ENCODE data around the gene KIF18B.

KIF18B gene

GRCh38 chr17:44947461-44948314 is at the start of gene KIF18B:
Gene KIF18B (minus strand): TSS chr17:44947773. CDS start chr17:44936344, 11,429 bp downstream.
- peak; percentile 88 for DNase-seq

- DNase-seq: no peak
Measured at GRCh38 chr17:44996304-44996703, 48.7 kb upstream of the KIF18B start.

- DNase-seq: no peak
Measured at GRCh38 chr17:44995436-44996001, 47.9 kb upstream of the KIF18B start.

GRCh38 chr17:44992242-44992939 is 44.8 kb upstream of the KIF18B start:
- DNase-seq: no peak

GRCh38 chr17:44990994-44991393 is 43.4 kb upstream of the KIF18B start:
- DNase-seq: no peak

GRCh38 chr17:44989552-44990138 is 42.1 kb upstream of the KIF18B start:
- no peak for DNase-seq

GRCh38 chr17:44988044-44988942 is 40.7 kb upstream of the KIF18B start:
- no peak for DNase-seq

- no peak for DNase-seq
Measured at GRCh38 chr17:44983563-44983962, 36.0 kb upstream of the KIF18B start.

GRCh38 chr17:44982113-44982702 is 34.6 kb upstream of the KIF18B start:
- no peak for DNase-seq

GRCh38 chr17:44981221-44981968 is 33.8 kb upstream of the KIF18B start:
- no peak for DNase-seq

- no peak for DNase-seq
Measured at GRCh38 chr17:44979426-44979995, 31.9 kb upstream of the KIF18B start.

GRCh38 chr17:44978807-44979206 is 31.2 kb upstream of the KIF18B start:
- DNase-seq: no peak

- DNase-seq: no peak
Measured at GRCh38 chr17:44977814-44978550, 30.4 kb upstream of the KIF18B start.

- no peak for DNase-seq
Measured at GRCh38 chr17:44977065-44977464, 29.5 kb upstream of the KIF18B start.

GRCh38 chr17:44976206-44976605 is 28.6 kb upstream of the KIF18B start:
- DNase-seq: no peak

- no peak for DNase-seq
Measured at GRCh38 chr17:44972953-44973352, 25.4 kb upstream of the KIF18B start.

- peak; percentile 39 for DNase-seq
Measured at GRCh38 chr17:44971776-44972483, 24.4 kb upstream of the KIF18B start.

- DNase-seq: peak; percentile 19
Measured at GRCh38 chr17:44970136-44970741, 22.7 kb upstream of the KIF18B start.

Data from CD4-positive, alpha-beta T cell treated with Interleukin-6 for 4 hours (primary cell).